Neural crest cell (in vitro differentiated cells): ENCODE data around the gene TOR2A. TPM values are rescaled to one million over a fixed set of nuclear protein-coding genes. Genes with fewer than 3 reads are reported as not detected.

Experiments used
- DNase-seq: peaks from one replicate; pipeline ENCODE4 v3.0.0; 2021; ENCODE audit warnings: low read depth, mixed read lengths, low spot score
- H3K27ac Mint-ChIP-seq: one replicate; pipeline ENCODE4 v1.8.0; 2021; ENCODE audit warnings: mild to moderate bottlenecking, mixed read lengths; ENCODE audit not compliant: unreplicated experiment
- H3K27me3 Mint-ChIP-seq: 2 replicates; pipeline ENCODE4 v1.8.0; 2021; ENCODE audit warnings: low read depth, mild to moderate bottlenecking, mixed read lengths
- H3K36me3 Mint-ChIP-seq: 2 replicates; pipeline ENCODE4 v1.8.0; 2021; ENCODE audit warnings: low read depth, mild to moderate bottlenecking, mixed read lengths
- H3K4me1 Mint-ChIP-seq: 2 replicates; pipeline ENCODE4 v1.8.0; 2021; ENCODE audit warnings: mixed read lengths
- H3K4me3 Mint-ChIP-seq: one replicate; pipeline ENCODE4 v1.8.0; 2021; ENCODE audit warnings: mild to moderate bottlenecking, mixed read lengths
- H3K9me3 Mint-ChIP-seq: 2 replicates; pipeline ENCODE4 v1.8.0; 2021; ENCODE audit warnings: mixed read lengths
- total RNA-seq: library from RNA; stranded (reverse); gene quantifications from 2 replicates; pipeline ENCODE4 v1.2.1, GENCODE V29; 2021
- TF ChIP-seq, protein P1 (sequence below): fragments of 200-600 bp; sonication (generic); conservative IDR thresholded peaks from 2 replicates; pipeline ENCODE4 v1.5.0; 2021; ENCODE audit warnings: antibody characterized with exemption, mild to moderate bottlenecking

Gene TOR2A
- total RNA-seq, 1 donor from 2014 or later: 27.4 TPM

DNA sequence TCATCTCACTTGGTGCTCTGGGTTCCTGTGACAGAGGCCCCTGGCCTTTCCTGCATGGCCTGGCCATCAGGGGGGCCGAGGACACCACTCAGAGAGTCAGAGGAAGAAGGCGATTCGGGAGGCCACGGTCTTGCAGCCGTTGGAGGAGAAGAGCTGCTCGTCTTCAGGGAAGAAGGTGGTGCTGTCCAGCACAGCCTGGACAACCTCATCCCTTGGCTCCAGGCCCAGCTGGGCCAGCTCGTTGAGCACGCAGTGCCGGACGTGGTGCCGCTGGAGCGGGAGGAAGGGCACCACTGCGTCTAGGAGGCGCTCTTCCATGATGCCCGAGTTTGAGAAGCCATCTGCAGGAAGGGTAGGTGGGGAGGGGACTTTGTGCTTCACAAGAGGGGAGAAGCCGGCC, 3.2 kb downstream of the TOR2A start:
- no peak for DNase-seq
- TF ChIP-seq, protein P1, sequence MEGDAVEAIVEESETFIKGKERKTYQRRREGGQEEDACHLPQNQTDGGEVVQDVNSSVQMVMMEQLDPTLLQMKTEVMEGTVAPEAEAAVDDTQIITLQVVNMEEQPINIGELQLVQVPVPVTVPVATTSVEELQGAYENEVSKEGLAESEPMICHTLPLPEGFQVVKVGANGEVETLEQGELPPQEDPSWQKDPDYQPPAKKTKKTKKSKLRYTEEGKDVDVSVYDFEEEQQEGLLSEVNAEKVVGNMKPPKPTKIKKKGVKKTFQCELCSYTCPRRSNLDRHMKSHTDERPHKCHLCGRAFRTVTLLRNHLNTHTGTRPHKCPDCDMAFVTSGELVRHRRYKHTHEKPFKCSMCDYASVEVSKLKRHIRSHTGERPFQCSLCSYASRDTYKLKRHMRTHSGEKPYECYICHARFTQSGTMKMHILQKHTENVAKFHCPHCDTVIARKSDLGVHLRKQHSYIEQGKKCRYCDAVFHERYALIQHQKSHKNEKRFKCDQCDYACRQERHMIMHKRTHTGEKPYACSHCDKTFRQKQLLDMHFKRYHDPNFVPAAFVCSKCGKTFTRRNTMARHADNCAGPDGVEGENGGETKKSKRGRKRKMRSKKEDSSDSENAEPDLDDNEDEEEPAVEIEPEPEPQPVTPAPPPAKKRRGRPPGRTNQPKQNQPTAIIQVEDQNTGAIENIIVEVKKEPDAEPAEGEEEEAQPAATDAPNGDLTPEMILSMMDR: no peak
- H3K27ac Mint-ChIP-seq: no peak overlapping the region
- H3K9me3 Mint-ChIP-seq: no peaks in the 10 kb centered on the region
- H3K4me1 Mint-ChIP-seq: peaks cover 19% of the 10 kb centered on the region
- H3K36me3 Mint-ChIP-seq: no peaks in the 10 kb centered on the region
- no peaks in the 10 kb centered on the region for H3K27me3 Mint-ChIP-seq
- H3K4me3 Mint-ChIP-seq: peak overlapping the region; percentile 34

- DNase-seq: no peak
- no peaks in the 10 kb centered on the region for H3K36me3 Mint-ChIP-seq
- H3K9me3 Mint-ChIP-seq: no peaks in the 10 kb centered on the region
- no peaks in the 10 kb centered on the region for H3K27me3 Mint-ChIP-seq
- H3K4me1 Mint-ChIP-seq: peaks cover 19% of the 10 kb centered on the region
- H3K4me3 Mint-ChIP-seq: no peak overlapping the region
- peak overlapping the region; percentile 84 for H3K27ac Mint-ChIP-seq
- TF ChIP-seq, protein P1: no peak
Observed at GRCh38 chr9:127730799-127731410, 4.2 kb downstream of the TOR2A start.

- peak overlapping the region; percentile 44 for H3K4me3 Mint-ChIP-seq
- DNase-seq: no peak
- no peaks in the 10 kb centered on the region for H3K27me3 Mint-ChIP-seq
- TF ChIP-seq, protein P1: no peak
- no peaks in the 10 kb centered on the region for H3K36me3 Mint-ChIP-seq
- H3K4me1 Mint-ChIP-seq: peaks cover 13% of the 10 kb centered on the region
- no peaks in the 10 kb centered on the region for H3K9me3 Mint-ChIP-seq
- H3K27ac Mint-ChIP-seq: no peak overlapping the region
Observed at GRCh38 chr9:127730262-127730661, 4.8 kb downstream of the TOR2A start.

- Mint-ChIP-seq H3K4me1 (peaks cover 11% of the 10 kb centered on the region), H3K27ac (no peak overlapping the region), H3K9me3 (no peaks in the 10 kb centered on the region), H3K4me3 (peak overlapping the region; percentile 44), H3K27me3 (no peaks in the 10 kb centered on the region), H3K36me3 (no peaks in the 10 kb centered on the region)
- TF ChIP-seq, protein P1: no peak
- no peak for DNase-seq
Observed at GRCh38 chr9:127729522-127730256, 5.4 kb downstream of the TOR2A start.

GRCh38 chr9:127728808-127729207, 6.3 kb downstream of the TOR2A start:
- TF ChIP-seq, protein P1: no peak
- Mint-ChIP-seq H3K4me1 (peaks cover 8% of the 10 kb centered on the region), H3K27me3 (no peaks in the 10 kb centered on the region), H3K36me3 (no peaks in the 10 kb centered on the region), H3K4me3 (no peak overlapping the region), H3K9me3 (no peaks in the 10 kb centered on the region), H3K27ac (no peak overlapping the region)
- no peak for DNase-seq
